CD4-positive, alpha-beta T cell (primary cell): ENCODE measurements around the gene SEMA5A. TPM values are rescaled to one million over a fixed set of nuclear protein-coding genes. Genes with fewer than 3 reads are reported as not detected.

Experiments
- ATAC-seq: fragments of 200-7000 bp; cut with Tn5 transposase; one replicate; pipeline ENCODE4 v1.10.0; 2022; ENCODE audit warnings: mild to moderate bottlenecking; ENCODE audit not compliant: poor library complexity
- CTCF ChIA-PET: fragments of 350-600 bp; sonication (Branson Sonifier 250); formaldehyde crosslinking; loops from one replicate; lab custom pipeline; 2021; ENCODE audit warnings: antibody characterized with exemption, inconsistent platforms; lab: Charles Lee
- POLR2A ChIA-PET: fragments of 350-600 bp; sonication (Branson Sonifier 250); formaldehyde crosslinking; loops from one replicate; lab custom pipeline; 2021; ENCODE audit warnings: antibody characterized with exemption, inconsistent platforms; lab: Charles Lee
- DNase-seq, 14 experiments: peaks; one replicate each; pipeline ENCODE4 v3.0.0-alpha.2; 2013 to 2020; ENCODE audit warnings: mixed read lengths in 2 of 14
- H3K27ac ChIP-seq, 2 donors: one replicate each; pipeline versions ENCODE4 v1.5.1 to v1.7.0; 2013; ENCODE audit warnings: low read length in 2 of 2, low read depth in 1 of 2, mild to moderate bottlenecking in 1 of 2
- H3K27me3 ChIP-seq, 2 experiments: 1 replicate in 1 of 2; 2 replicates in 1 of 2; pipeline versions ENCODE4 v1.6.1 to v1.7.0; 2013; ENCODE audit warnings: low read length in 2 of 2, control low read depth in 1 of 2, mild to moderate bottlenecking in 1 of 2, moderate library complexity in 1 of 2; ENCODE audit not compliant: insufficient read depth in 2 of 2, control insufficient read depth in 1 of 2
- H3K36me3 ChIP-seq: one replicate; pipeline ENCODE4 v1.6.1; 2013; ENCODE audit warnings: low read length, control low read depth; ENCODE audit not compliant: insufficient read depth
- H3K4me1 ChIP-seq: one replicate; pipeline ENCODE4 v1.6.1; 2013; ENCODE audit warnings: low read length, control low read depth; ENCODE audit not compliant: insufficient read depth
- H3K4me3 ChIP-seq: one replicate; pipeline ENCODE4 v1.5.1; 2013; ENCODE audit warnings: mild to moderate bottlenecking, low read length, moderate library complexity
- H3K9me3 ChIP-seq, 2 experiments: 1 replicate in 1 of 2; 2 replicates in 1 of 2; pipeline versions ENCODE4 v1.6.1 to v1.7.0; 2013; ENCODE audit warnings: low read length in 2 of 2, mild to moderate bottlenecking in 2 of 2, control low read depth in 1 of 2, moderate library complexity in 1 of 2; ENCODE audit not compliant: control insufficient read depth in 1 of 2, insufficient read depth in 1 of 2
- H3K27ac Mint-ChIP-seq: one replicate; pipeline ENCODE4 v1.8.0; 2020; ENCODE audit warnings: mixed read lengths
- H3K27me3 Mint-ChIP-seq: one replicate; pipeline ENCODE4 v1.8.0; 2021; ENCODE audit warnings: mixed read lengths
- H3K36me3 Mint-ChIP-seq: one replicate; pipeline ENCODE4 v1.8.0; 2021; ENCODE audit warnings: low read depth, mixed read lengths
- H3K4me1 Mint-ChIP-seq: one replicate; pipeline ENCODE4 v1.8.0; 2021; ENCODE audit warnings: low read depth, mixed read lengths
- H3K4me3 Mint-ChIP-seq: one replicate; pipeline ENCODE4 v1.8.0; 2020; ENCODE audit warnings: mild to moderate bottlenecking, mixed read lengths
- H3K9me3 Mint-ChIP-seq: one replicate; pipeline ENCODE4 v1.8.0; 2020; ENCODE audit warnings: mixed read lengths
- intact Hi-C, 2 experiments: fragments of 100-400 bp; cut with DNase I in 1 of 2; cut with micrococcal nuclease in 1 of 2; formaldehyde crosslinking; loops; one replicate each; pipeline versions ENCODE4 v1.15.1 to v1.9.0; 2023 to 2025; cut with DNase I, micrococcal nuclease
- total RNA-seq, 174 experiments: library from RNA in 2 of 174; stranded (reverse) in 2 of 174; gene quantifications; one replicate each; pipeline ENCODE4 v1.2.3 and lab custom pipeline; 2021 to 2026
- TF ChIP-seq, protein P1 (sequence below): fragments of 200-600 bp; IDR thresholded peaks from one replicate; pipeline ENCODE4 v1.8.0; 2022; ENCODE audit warnings: antibody characterized with exemption, mild to moderate bottlenecking

SEMA5A gene
- total RNA-seq, 2 experiments from 2014 or later, result 2.0 to 2.9 TPM

DNA sequence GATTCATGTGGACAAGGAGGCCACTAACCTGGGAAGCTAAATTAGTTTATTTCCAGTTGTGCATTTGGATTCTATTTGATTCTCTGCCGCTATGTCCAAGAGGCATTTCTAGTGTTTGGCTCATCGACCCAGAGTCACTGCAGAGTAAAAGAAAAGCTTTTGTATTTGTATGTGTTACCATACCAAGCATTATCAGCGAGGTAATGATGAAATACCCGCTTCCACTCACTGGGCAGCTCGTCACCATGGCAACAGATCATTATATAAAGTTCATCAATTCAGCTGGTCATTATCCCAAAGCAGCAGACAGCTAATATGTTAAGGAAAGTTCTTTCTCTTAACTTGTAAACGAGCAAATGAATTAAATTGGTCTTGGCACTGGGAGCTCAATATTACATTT is 380.3 kb downstream of the SEMA5A start:
- intact Hi-C loops, result no loop called here
- Histone ChIP-seq H3K36me3 (no peaks in the 10 kb centered on the region), H3K9me3 (peaks cover 0 to 4% of the 10 kb centered on the region in 2 experiments), H3K27me3 (no peaks in the 10 kb centered on the region), H3K4me3 (no peak overlapping the region), H3K4me1 (no peaks in the 10 kb centered on the region), H3K27ac (no peak overlapping the region)
- H3K4me3 Mint-ChIP-seq, result no peak overlapping the region
- H3K9me3 Mint-ChIP-seq, result peaks cover 2% of the 10 kb centered on the region
- no peak for DNase-seq
- no peak for ATAC-seq
- H3K36me3 Mint-ChIP-seq, result no peaks in the 10 kb centered on the region
- TF ChIP-seq, protein P1, sequence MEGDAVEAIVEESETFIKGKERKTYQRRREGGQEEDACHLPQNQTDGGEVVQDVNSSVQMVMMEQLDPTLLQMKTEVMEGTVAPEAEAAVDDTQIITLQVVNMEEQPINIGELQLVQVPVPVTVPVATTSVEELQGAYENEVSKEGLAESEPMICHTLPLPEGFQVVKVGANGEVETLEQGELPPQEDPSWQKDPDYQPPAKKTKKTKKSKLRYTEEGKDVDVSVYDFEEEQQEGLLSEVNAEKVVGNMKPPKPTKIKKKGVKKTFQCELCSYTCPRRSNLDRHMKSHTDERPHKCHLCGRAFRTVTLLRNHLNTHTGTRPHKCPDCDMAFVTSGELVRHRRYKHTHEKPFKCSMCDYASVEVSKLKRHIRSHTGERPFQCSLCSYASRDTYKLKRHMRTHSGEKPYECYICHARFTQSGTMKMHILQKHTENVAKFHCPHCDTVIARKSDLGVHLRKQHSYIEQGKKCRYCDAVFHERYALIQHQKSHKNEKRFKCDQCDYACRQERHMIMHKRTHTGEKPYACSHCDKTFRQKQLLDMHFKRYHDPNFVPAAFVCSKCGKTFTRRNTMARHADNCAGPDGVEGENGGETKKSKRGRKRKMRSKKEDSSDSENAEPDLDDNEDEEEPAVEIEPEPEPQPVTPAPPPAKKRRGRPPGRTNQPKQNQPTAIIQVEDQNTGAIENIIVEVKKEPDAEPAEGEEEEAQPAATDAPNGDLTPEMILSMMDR, result no peak
- H3K4me1 Mint-ChIP-seq, result no peaks in the 10 kb centered on the region
- ChIA-PET CTCF (no interaction called here), POLR2A (no interaction called here)
- no peaks in the 10 kb centered on the region for H3K27me3 Mint-ChIP-seq
- H3K27ac Mint-ChIP-seq, result no peak overlapping the region

DNA sequence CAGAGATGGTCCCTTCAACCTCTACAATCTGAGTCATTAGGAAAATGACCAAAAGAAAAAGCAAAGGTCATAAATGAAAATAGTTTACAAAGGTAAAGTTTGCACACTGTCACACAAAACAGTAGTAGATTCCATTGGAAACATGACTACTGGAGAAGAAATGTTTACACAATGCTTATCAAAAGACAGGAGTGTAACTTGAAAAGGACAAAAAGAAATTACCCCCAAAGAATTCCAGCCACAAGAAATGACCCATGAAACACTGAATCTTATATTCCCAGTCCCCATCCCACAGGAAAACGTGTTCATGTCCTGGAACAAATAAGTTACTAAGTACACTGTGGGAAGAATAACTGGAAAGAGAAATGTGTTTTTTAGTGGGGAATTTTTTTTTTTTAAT is 385.1 kb downstream of the SEMA5A start:
- H3K4me3 Mint-ChIP-seq, result no peak overlapping the region
- Histone ChIP-seq H3K4me3 (no peak overlapping the region), H3K4me1 (no peaks in the 10 kb centered on the region), H3K27ac (no peak overlapping the region), H3K36me3 (no peaks in the 10 kb centered on the region), H3K9me3 (no peaks in the 10 kb centered on the region), H3K27me3 (no peaks in the 10 kb centered on the region)
- ChIA-PET POLR2A (no interaction called here), CTCF (no interaction called here)
- H3K27me3 Mint-ChIP-seq, result no peaks in the 10 kb centered on the region
- no peak for ATAC-seq
- no peak for DNase-seq
- H3K36me3 Mint-ChIP-seq, result no peaks in the 10 kb centered on the region
- peaks cover 2% of the 10 kb centered on the region for H3K9me3 Mint-ChIP-seq
- intact Hi-C loops, result no loop called here
- H3K4me1 Mint-ChIP-seq, result no peaks in the 10 kb centered on the region
- TF ChIP-seq, protein P1, result no peak
- no peak overlapping the region for H3K27ac Mint-ChIP-seq

DNA sequence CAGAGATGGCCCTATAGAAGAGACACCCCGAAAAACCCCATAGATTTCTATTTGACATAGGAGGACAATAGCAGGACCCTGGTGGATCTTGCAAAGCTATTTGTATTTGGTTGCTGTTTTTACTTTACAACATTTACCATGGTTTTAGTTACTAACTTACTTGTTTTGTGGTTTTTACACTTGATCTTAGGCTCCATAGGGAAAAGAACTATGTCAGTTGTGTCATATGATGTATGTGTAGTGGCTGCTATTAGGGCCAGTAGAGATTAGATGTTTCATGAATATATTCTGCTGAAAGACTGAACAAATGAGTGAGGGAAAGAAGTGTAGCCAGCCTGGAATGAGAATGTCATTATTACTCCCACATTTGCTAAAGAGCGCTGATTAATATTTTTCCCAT is 388.1 kb downstream of the SEMA5A start:
- Mint-ChIP-seq H3K36me3 (no peaks in the 10 kb centered on the region), H3K4me3 (no peak overlapping the region), H3K27ac (no peak overlapping the region), H3K27me3 (no peaks in the 10 kb centered on the region), H3K4me1 (no peaks in the 10 kb centered on the region), H3K9me3 (peaks cover 2% of the 10 kb centered on the region)
- no peak overlapping the region for H3K4me3 ChIP-seq
- no peak overlapping the region for H3K27ac ChIP-seq
- POLR2A ChIA-PET, result no interaction called here
- CTCF ChIA-PET, result no interaction called here
- H3K36me3 ChIP-seq, result no peaks in the 10 kb centered on the region
- TF ChIP-seq, protein P1, result no peak
- intact Hi-C loops, result no loop called here
- H3K27me3 ChIP-seq, result no peaks in the 10 kb centered on the region
- DNase-seq, result no peak
- H3K4me1 ChIP-seq, result no peaks in the 10 kb centered on the region
- no peak for ATAC-seq
- peaks cover 0 to 4% of the 10 kb centered on the region in 2 experiments for H3K9me3 ChIP-seq
